ENCODE results near the gene SHB.

The SHB gene

GRCh38 chr9:38008168-38009034 is 60.6 kb downstream of the SHB start:
- peak; percentile 70 for DNase-seq (ENCODE audit: low read depth)

- DNase-seq (ENCODE audit: low read depth): no peak
Measured at GRCh38 chr9:38007016-38007415, 62.0 kb downstream of the SHB start.

GRCh38 chr9:38006163-38006562 is 62.9 kb downstream of the SHB start:
- DNase-seq (ENCODE audit: low read depth): no peak

GRCh38 chr9:38004809-38005560 is 64.0 kb downstream of the SHB start:
- no peak for DNase-seq (ENCODE audit: low read depth)

GRCh38 chr9:38003946-38004808 is 64.8 kb downstream of the SHB start:
- no peak for DNase-seq (ENCODE audit: low read depth)

GRCh38 chr9:38003230-38003629 is 65.8 kb downstream of the SHB start:
- no peak for DNase-seq (ENCODE audit: low read depth)

GRCh38 chr9:38001430-38001829 is 67.6 kb downstream of the SHB start:
- no peak for DNase-seq (ENCODE audit: low read depth)

- DNase-seq (ENCODE audit: low read depth): no peak
Measured at GRCh38 chr9:38000735-38001134, 68.3 kb downstream of the SHB start.

GRCh38 chr9:38000332-38000731 is 68.7 kb downstream of the SHB start:
- no peak for DNase-seq (ENCODE audit: low read depth)

- no peak for DNase-seq (ENCODE audit: low read depth)
Measured at GRCh38 chr9:37999588-38000189, 69.3 kb downstream of the SHB start.

- DNase-seq (ENCODE audit: low read depth): no peak
Measured at GRCh38 chr9:37998881-37999587, 70.0 kb downstream of the SHB start.

- DNase-seq (ENCODE audit: low read depth): no peak
Measured at GRCh38 chr9:37997636-37998374, 71.2 kb downstream of the SHB start.

GRCh38 chr9:37996819-37997217 is 72.2 kb downstream of the SHB start:
- DNase-seq (ENCODE audit: low read depth): no peak

GRCh38 chr9:37995961-37996818 is 72.8 kb downstream of the SHB start:
- no peak for DNase-seq (ENCODE audit: low read depth)

GRCh38 chr9:37995348-37995737 is 73.7 kb downstream of the SHB start:
- no peak for DNase-seq (ENCODE audit: low read depth)

- DNase-seq (ENCODE audit: low read depth): peak; percentile 49
Measured at GRCh38 chr9:37994639-37995347, 74.2 kb downstream of the SHB start.

GRCh38 chr9:37992924-37993349 is 76.1 kb downstream of the SHB start:
- DNase-seq (ENCODE audit: low read depth): no peak

GRCh38 chr9:37990404-37991015 is 78.5 kb downstream of the SHB start:
- DNase-seq (ENCODE audit: low read depth): no peak

All from stromal cell of bone marrow (primary cell).